ES-I3 (cell line): ENCODE data around the gene MYH11.
"Not testable (repeated sequence)": the region's sequence is repeated elsewhere in the genome, so short reads cannot be mapped to it uniquely, and the experiment has no call there.

Experiments
- H3K36me3 ChIP-seq: 2 replicates; pipeline ENCODE4 v1.6.1; 2013; ENCODE audit warnings: mild to moderate bottlenecking, low read length, control low read depth, moderate library complexity; ENCODE audit not compliant: insufficient read depth
- H3K4me1 ChIP-seq: 2 replicates; pipeline ENCODE4 v1.6.1; 2013; ENCODE audit warnings: mild to moderate bottlenecking, control low read depth, low read length; ENCODE audit not compliant: insufficient read depth
- H3K9ac ChIP-seq: 2 replicates; pipeline ENCODE4 v1.6.1; 2013; ENCODE audit warnings: low read depth, mild to moderate bottlenecking, low read length, moderate library complexity
- H3K9me3 ChIP-seq: 2 replicates; pipeline ENCODE4 v1.6.1; 2013; ENCODE audit warnings: mild to moderate bottlenecking, low read length, moderate library complexity; ENCODE audit not compliant: control insufficient read depth, insufficient read depth

Gene MYH11

DNA sequence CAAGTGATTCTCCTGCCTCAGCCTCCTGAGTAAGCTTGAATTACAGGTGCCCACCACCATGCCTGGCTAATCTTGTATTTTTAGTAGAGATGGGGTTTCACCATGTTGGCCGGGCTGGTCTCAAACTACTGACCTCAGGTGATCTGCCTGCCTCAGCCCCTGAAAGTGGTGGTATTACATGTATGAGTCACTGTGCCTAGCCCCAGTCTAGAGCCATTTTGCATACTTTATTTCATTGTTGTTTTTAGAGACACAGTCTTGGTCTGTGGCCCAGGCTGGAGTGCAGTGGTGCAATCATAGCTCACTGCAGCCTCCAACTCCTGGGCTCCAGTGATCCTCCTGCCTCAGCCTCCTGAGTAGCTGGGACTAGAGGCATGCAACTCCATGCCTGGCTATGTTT, 164.3 kb downstream of the MYH11 start:
- not testable (repeated sequence) for H3K9me3 ChIP-seq, H3K4me1 ChIP-seq, H3K9ac ChIP-seq, H3K36me3 ChIP-seq

DNA sequence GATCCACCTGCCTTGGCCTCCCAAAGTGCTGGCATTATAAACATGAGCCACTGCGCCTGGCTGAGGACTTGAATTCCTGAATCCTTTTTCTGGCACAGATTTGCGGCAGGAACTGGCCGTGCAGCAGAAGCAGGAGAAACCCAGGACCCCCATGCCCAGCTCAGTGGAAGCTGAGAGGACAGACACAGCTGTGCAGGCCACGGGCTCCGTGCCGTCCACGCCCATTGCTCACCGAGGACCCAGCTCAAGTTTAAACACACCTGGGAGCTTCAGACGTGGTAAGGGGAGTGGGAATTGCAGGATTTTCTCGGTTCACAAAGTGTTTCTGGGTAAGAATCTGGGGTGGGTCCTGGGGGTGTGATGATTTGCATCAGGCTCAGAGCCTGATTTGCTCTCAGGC, 165.8 kb downstream of the MYH11 start:
- Histone ChIP-seq H3K9ac (no peak overlapping the region), H3K9me3 (no peaks in the 10 kb centered on the region), H3K4me1 (no peaks in the 10 kb centered on the region), H3K36me3 (peaks cover 3% of the 10 kb centered on the region)

DNA sequence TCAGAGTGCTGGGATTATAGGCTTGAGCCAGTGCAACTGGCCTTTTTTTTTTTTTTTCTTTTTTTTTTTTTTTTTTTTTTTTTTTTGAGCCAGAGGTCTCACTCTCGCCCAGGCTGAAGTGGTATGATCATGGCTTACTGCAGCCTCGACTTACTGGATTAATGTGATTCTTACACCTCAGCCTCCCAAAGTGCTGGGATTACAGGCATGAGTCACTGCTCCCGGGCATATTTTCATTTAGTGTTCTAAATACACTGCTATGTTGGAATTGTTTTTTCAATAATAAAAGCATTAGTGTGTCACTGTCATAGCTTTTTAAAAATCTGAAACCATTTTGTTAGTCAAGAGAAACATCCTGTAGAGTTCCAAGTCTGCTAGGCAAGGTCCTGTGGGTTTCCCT, 166.5 kb downstream of the MYH11 start:
- H3K9me3 ChIP-seq: no peaks in the 10 kb centered on the region
- H3K4me1 ChIP-seq: no peaks in the 10 kb centered on the region
- H3K9ac ChIP-seq: no peak overlapping the region
- peaks cover 3% of the 10 kb centered on the region for H3K36me3 ChIP-seq

DNA sequence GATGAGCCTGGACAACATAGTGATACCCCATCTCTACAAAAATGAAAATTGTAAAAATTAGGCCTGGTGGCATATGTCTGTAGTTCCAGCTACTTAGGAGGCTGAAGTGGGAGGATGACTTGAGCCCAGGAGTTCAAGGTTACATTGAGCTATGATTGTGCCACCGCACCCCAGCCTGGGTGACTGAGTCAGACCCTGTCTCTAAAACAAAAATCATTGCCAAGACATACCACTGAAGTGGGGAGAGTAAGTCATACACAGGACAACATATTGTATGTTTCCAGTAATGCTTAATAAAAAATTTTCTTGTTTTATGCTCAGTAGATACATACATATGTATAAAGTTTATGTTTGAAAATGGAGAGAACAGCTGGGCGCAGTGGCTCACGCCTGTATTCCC, 167.5 kb downstream of the MYH11 start:
- Histone ChIP-seq H3K9ac (no peak overlapping the region), H3K9me3 (no peaks in the 10 kb centered on the region), H3K4me1 (no peaks in the 10 kb centered on the region), H3K36me3 (peaks cover 6% of the 10 kb centered on the region)

DNA sequence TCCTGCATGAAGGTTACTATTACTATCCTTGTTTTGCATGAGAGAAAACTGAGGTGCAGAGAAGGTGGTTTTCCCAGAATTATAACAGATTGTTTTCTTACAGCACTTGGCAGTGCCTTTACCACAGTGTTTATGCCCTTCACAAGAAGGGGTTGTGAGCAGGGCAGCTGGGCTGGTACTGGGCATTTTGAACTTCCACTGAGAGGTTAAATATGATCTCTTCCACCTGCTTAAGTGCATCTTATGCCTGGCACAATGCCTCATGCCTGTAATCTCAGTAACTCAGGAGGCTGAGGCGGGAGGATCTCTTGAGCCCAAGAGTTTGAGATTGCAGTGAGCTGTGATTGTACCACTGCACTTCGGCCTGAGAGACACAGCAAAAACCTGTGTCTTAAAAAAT, 170.5 kb downstream of the MYH11 start:
- Histone ChIP-seq H3K4me1 (peaks cover 3% of the 10 kb centered on the region; the same call in 1 of the 2 replicates), H3K9me3 (no peaks in the 10 kb centered on the region), H3K9ac (no peak overlapping the region), H3K36me3 (peaks cover 6% of the 10 kb centered on the region)

DNA sequence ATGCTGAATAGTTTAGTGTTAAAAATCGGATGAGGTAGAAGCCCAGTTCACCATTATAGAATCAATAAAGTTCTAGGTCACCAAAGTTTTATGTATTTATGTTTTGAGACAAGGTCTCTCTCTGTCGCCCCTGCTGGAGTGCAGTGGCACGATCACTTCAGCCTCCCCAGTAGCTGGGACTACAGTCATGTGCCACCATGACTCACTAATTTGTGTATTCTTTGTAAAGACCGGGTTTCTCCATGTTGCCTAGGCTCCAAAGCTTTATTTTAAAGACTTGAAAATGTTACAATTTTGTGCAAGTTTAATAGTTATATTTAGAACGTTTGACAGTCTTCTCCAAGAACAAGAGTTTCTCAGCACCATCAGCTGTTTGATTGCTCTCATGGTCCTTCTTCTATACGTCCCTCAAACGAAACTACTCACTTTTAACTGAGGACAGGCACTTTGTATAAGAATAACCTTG, 174.7 kb downstream of the MYH11 start:
- Histone ChIP-seq H3K9me3 (no peaks in the 10 kb centered on the region), H3K36me3 (peaks cover 5% of the 10 kb centered on the region; the same call in 1 of the 2 replicates), H3K9ac (no peak overlapping the region)

DNA sequence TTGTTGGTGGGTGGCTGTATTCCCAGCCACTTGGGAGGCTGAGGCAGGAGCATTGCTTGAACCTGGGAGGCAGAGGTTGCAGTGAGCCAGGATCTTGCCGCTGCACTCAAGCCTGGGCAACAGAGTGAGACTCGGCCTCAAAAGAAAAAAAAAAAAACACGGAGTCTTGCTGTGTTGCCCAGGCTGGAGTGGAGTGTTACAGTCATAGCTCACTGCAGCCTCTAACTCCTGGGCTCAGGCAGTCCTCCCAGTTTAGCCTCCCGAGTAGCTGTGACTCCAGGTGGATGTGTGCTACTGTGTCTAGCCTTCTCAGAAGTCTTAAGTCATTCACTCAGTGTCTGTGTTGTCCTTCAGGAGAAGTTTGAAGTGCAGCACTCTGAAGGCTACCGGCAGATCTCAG, 179.4 kb downstream of the MYH11 start:
- no peak overlapping the region for H3K9ac ChIP-seq
- peaks cover 6% of the 10 kb centered on the region for H3K4me1 ChIP-seq
- peaks cover 3% of the 10 kb centered on the region; the same call in 1 of the 2 replicates for H3K36me3 ChIP-seq
- no peaks in the 10 kb centered on the region for H3K9me3 ChIP-seq

More for the DNA sequence above, 174.7 kb downstream of the MYH11 start:
- H3K4me1 ChIP-seq: peaks cover 3% of the 10 kb centered on the region; the same call in 1 of the 2 replicates

DNA sequence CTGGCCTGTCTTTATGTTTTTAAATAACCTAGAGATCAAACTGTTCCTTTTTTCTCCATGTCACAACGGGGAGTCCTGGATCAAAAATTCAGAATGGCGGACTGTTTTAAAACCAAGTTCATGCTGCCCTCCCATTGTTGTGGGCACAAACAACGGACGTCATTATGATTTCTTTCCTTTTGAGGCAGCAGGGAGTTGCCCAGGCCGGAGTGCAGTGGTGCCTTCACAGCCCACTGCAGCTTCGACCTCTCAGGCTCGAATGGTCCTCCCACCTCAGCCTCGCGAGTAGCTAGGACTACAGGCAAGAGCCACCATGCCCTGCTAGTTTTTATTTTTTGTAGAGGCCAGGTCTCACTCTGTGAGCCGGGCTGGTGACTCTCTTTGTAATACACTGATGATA, 180.3 kb downstream of the MYH11 start:
- peaks cover 7% of the 10 kb centered on the region; the same call in 1 of the 2 replicates for H3K4me1 ChIP-seq
- peaks cover 3% of the 10 kb centered on the region; the same call in 1 of the 2 replicates for H3K36me3 ChIP-seq
- H3K9me3 ChIP-seq: no peaks in the 10 kb centered on the region
- H3K9ac ChIP-seq: no peak overlapping the region

DNA sequence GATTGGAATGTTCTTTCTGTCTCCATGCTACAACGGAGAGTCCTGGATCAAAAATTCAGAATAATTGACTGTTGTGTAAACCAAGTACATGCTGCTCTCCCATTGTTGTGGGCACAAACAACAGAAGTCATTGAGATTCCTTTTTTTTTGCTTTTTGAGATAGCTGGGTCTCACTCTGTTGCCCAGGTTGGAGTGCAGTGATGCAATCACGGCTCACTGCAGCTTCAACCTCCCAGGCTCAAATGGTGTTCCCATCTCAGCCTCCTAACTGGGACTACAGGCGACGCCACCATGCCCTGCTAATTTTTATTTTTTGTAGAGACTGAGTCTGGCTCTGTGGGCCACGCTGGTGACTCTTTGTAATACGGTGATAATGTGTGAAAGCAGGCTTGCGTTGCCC, 182.3 kb downstream of the MYH11 start:
- peaks cover 7% of the 10 kb centered on the region; the same call in 1 of the 2 replicates for H3K4me1 ChIP-seq
- H3K9ac ChIP-seq: no peak overlapping the region
- H3K9me3 ChIP-seq: no peaks in the 10 kb centered on the region
- peaks cover 3% of the 10 kb centered on the region; the same call in 1 of the 2 replicates for H3K36me3 ChIP-seq

DNA sequence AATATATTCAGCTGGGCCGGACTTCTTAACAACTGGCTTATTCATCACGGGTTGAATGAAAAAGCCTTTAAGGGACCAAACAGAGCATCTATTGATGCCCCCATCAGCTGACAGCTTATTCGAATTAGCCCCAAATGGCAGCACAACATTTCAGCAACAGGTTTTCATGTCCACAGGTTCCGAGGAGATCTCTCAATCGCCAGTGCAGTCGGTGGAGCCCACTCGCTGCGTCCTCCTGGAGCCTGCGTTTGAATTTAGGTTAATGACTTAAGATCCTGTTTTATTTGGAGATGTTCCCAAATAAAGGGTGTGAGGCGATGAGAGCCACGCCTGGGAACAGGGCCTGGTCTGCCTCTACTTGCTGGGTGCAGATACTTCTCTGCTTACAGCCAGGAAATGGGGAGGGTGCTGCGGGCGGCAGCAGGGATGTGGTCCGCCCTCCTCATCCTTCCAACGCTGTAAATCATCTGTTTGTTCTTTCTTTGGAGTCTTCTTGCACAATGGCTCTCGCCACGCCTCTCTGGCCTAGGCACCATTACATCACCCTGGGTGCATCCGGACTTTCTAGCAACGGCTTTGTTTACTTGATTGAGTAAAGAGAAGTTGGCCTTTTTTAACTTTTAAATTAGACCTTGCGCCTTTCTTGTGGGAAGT, 184.2 kb downstream of the MYH11 start:
- Histone ChIP-seq H3K4me1 (peaks cover 7% of the 10 kb centered on the region; the same call in 1 of the 2 replicates), H3K9me3 (no peaks in the 10 kb centered on the region), H3K36me3 (0 out of 2 replicates have a peak, but pooled peaks cover 2% of the 10 kb centered on the region), H3K9ac (no peak overlapping the region)

DNA sequence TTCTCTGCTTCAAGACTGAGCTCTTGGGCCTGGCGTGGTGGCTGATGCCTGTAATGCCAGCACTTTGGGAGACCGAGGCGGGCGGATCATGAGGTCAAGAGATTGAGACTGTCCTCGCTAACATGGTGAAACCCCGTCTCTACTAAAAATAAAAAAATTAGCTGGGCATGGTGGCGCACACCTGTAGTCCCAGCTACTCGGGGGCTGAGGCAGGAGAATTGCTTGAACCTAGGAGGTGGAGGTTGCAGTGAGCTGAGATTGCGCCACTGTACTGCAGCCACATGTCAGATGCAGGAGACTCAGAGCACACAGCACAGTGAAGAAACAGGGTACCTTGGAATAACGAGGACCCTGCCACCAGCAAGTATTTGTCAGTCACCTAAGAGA, 184.7 kb downstream of the MYH11 start:
- not testable (repeated sequence) for H3K4me1 ChIP-seq, H3K36me3 ChIP-seq, H3K9ac ChIP-seq, H3K9me3 ChIP-seq

DNA sequence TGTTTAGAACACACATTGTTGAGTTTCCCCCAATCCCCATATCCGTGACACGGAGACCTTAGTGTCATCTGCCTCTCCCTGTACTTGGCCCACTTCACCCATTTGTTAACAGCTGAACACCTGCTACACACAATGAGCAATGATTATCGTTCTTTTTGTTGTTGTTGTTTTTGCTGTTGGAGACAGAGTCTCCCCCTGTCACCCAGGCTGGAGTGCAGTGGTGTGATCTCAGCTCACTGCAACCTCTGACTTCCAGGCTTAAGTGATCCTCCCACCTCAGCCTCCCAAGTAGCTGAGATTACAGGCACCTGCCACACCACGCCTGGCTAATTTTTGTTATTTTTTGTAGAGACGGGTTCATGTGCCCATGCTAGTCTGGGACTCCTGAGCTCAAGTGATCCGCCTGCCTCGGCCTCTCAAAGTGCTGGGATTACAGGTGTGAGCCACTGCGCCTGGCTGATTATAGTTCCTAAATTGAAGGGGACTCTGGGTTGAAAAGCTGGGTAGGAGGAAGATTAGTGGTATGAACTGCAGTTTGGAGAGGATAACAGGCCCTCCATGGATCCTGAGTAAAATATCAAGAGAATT, 185.2 kb downstream of the MYH11 start:
- H3K9ac ChIP-seq: no peak overlapping the region
- H3K9me3 ChIP-seq: no peaks in the 10 kb centered on the region
- 0 out of 2 replicates have a peak, but pooled peaks cover 2% of the 10 kb centered on the region for H3K36me3 ChIP-seq
- peaks cover 7% of the 10 kb centered on the region; the same call in 1 of the 2 replicates for H3K4me1 ChIP-seq

DNA sequence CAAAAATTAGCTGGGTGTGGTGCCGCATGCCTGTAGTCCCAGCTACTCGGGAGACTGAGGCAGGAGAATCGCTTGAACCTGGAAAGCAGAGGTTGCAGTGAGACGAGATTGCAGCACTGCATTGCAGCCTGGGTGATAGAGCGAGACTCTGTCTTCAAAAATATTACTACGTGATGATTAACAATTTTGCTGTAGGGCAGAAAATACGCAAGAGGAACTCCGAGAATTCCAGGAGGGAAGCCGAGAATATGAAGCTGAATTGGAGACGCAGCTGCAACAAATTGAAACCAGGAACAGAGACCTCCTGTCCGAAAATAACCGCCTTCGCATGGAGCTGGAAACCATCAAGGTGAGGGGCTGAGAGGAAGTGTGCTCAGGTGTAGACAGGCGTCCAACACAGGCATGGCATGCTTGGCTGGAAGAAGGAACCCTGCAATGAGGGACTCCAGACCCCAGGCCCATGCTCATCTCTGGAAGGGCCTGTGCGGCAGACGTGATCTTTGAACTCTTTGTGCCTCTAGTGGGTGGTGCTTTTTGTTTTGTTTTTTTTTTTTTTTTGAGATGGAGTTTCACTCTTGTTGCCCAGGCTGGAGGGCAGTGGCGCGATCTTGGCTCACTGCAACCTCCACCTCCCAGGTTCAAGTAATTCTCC, 189.6 kb downstream of the MYH11 start:
- H3K9me3 ChIP-seq: no peaks in the 10 kb centered on the region
- H3K36me3 ChIP-seq: peaks cover 10% of the 10 kb centered on the region
- H3K4me1 ChIP-seq: peaks cover 2% of the 10 kb centered on the region; the same call in 1 of the 2 replicates
- H3K9ac ChIP-seq: no peak overlapping the region

DNA sequence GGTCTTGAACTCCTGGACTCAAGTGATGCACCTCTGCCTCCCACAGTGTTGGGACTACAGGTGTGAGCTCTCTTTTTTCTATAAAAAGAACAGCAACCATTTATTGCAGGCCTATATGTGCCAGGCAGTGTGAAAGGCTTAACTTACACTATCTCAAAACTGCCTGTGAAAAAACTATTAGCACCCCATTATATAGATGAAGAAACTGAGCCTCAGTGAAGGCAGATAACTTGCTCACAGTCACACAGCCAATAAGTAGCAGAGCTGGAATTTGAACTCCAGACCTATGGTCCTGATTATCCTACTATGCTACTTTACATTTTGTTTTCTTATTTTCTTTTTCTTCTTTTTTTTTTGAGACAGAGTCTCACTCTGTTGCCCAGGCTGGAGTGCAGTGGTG, 191.7 kb downstream of the MYH11 start:
- H3K9ac ChIP-seq: no peak overlapping the region

DNA sequence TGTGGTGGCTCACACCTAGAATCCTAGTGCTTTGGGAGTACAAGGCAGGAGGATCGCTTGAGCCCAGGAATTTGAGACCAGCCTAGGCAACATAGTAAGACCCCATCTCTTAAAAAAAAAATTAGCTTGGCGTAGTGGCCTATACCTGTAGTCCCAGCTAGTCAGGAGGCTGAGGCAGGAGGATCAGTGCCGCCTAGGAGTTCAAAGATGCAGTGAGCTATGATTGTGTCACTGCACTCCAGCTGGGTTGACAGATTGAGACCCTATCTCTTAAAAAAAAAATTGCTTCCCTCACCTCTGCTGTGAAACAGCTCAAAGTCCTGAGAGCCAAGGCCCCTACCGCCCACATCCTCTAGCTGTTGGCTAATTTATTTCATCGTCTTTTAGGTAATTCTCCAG, 196.6 kb downstream of the MYH11 start:
- Histone ChIP-seq H3K9ac (no peak overlapping the region), H3K36me3 (peaks cover 4% of the 10 kb centered on the region), H3K4me1 (no peaks in the 10 kb centered on the region), H3K9me3 (no peaks in the 10 kb centered on the region)

More for the DNA sequence above, 191.7 kb downstream of the MYH11 start:
- Histone ChIP-seq H3K4me1 (no peaks in the 10 kb centered on the region), H3K9me3 (no peaks in the 10 kb centered on the region), H3K36me3 (peaks cover 10% of the 10 kb centered on the region)
